HEK293 (cell line): ENCODE data around the gene LY6G6F.

Experiments used
- BCL11A ChIP-seq: fragments of 450-650 bp; formaldehyde crosslinking; IDR thresholded peaks from 2 replicates; pipeline ENCODE4 v1.5.1; 2016; ENCODE audit warnings: low read depth, missing biosample characterization, missing genetic modification characterization
- CTCF ChIP-seq: fragments of 450-650 bp; formaldehyde crosslinking; IDR thresholded peaks from 2 replicates; pipeline ENCODE4 v1.5.1; 2016; ENCODE audit warnings: missing biosample characterization, missing genetic modification characterization
- EGR2 ChIP-seq: fragments of 450-650 bp; formaldehyde crosslinking; IDR thresholded peaks from 2 replicates; pipeline ENCODE4 v1.5.1; 2016; ENCODE audit warnings: low read depth, missing biosample characterization, missing genetic modification characterization
- FEZF1 ChIP-seq: fragments of 450-650 bp; formaldehyde crosslinking; IDR thresholded peaks from 2 replicates; pipeline ENCODE4 v1.5.1; 2016; ENCODE audit warnings: missing biosample characterization, missing genetic modification characterization
- GLIS1 ChIP-seq: fragments of 450-650 bp; formaldehyde crosslinking; IDR thresholded peaks from 2 replicates; pipeline ENCODE4 v1.5.1; 2016; ENCODE audit warnings: missing biosample characterization, missing genetic modification characterization
- KLF1 ChIP-seq: fragments of 450-650 bp; formaldehyde crosslinking; IDR thresholded peaks from 2 replicates; pipeline ENCODE4 v1.5.1; 2016; ENCODE audit warnings: missing biosample characterization, missing genetic modification characterization
- OSR2 ChIP-seq: fragments of 450-650 bp; formaldehyde crosslinking; IDR thresholded peaks from 2 replicates; pipeline ENCODE4 v1.5.1; 2016; ENCODE audit warnings: missing biosample characterization, missing genetic modification characterization
- SP7 ChIP-seq: fragments of 450-650 bp; formaldehyde crosslinking; IDR thresholded peaks from 2 replicates; pipeline ENCODE4 v1.5.1; 2016; ENCODE audit warnings: missing biosample characterization, missing genetic modification characterization
- ZBTB17 ChIP-seq: fragments of 450-650 bp; formaldehyde crosslinking; IDR thresholded peaks from 2 replicates; pipeline ENCODE4 v1.5.1; 2016; ENCODE audit warnings: missing biosample characterization, missing genetic modification characterization
- ZBTB20 ChIP-seq: fragments of 450-650 bp; formaldehyde crosslinking; IDR thresholded peaks from 2 replicates; pipeline ENCODE4 v1.5.1; 2016; ENCODE audit warnings: missing biosample characterization, missing genetic modification characterization
- ZNF132 ChIP-seq: fragments of 450-650 bp; formaldehyde crosslinking; IDR thresholded peaks from 2 replicates; pipeline ENCODE4 v1.5.1; 2017; ENCODE audit warnings: missing biosample characterization, missing genetic modification characterization, borderline replicate concordance
- ZNF155 ChIP-seq: fragments of 450-650 bp; formaldehyde crosslinking; IDR thresholded peaks from 2 replicates; pipeline ENCODE4 v1.5.1; 2016; ENCODE audit warnings: missing biosample characterization, missing genetic modification characterization
- ZNF184 ChIP-seq: fragments of 450-650 bp; IDR thresholded peaks from 2 replicates; pipeline ENCODE4 v1.5.1; 2018; ENCODE audit warnings: missing biosample characterization, mild to moderate bottlenecking, missing genetic modification characterization
- ZNF214 ChIP-seq: fragments of 450-650 bp; formaldehyde crosslinking; IDR thresholded peaks from 2 replicates; pipeline ENCODE4 v1.5.1; 2017; ENCODE audit warnings: missing biosample characterization, mild to moderate bottlenecking, missing genetic modification characterization, borderline replicate concordance
- ZNF24 ChIP-seq: fragments of 450-650 bp; formaldehyde crosslinking; IDR thresholded peaks from 2 replicates; pipeline ENCODE4 v1.5.1; 2016; ENCODE audit warnings: missing biosample characterization, missing genetic modification characterization
- ZNF341 ChIP-seq: fragments of 450-650 bp; formaldehyde crosslinking; IDR thresholded peaks from 2 replicates; pipeline ENCODE4; 2016; ENCODE audit warnings: low read depth, missing biosample characterization, missing genetic modification characterization
- ZNF394 ChIP-seq: fragments of 450-650 bp; formaldehyde crosslinking; IDR thresholded peaks from 2 replicates; pipeline ENCODE4 v1.5.1; 2016; ENCODE audit warnings: missing biosample characterization, missing genetic modification characterization, mild to moderate bottlenecking, moderate library complexity, borderline replicate concordance
- ZNF404 ChIP-seq: fragments of 450-650 bp; formaldehyde crosslinking; IDR thresholded peaks from 2 replicates; pipeline ENCODE4 v1.5.1; 2017; ENCODE audit warnings: missing biosample characterization, missing genetic modification characterization
- ZNF610 ChIP-seq: fragments of 450-650 bp; formaldehyde crosslinking; IDR thresholded peaks from 2 replicates; pipeline ENCODE4 v1.5.1; 2016; ENCODE audit warnings: missing biosample characterization, missing genetic modification characterization, borderline replicate concordance
- ZNF707 ChIP-seq: fragments of 450-650 bp; formaldehyde crosslinking; IDR thresholded peaks from 2 replicates; pipeline ENCODE4 v1.5.1; 2016; ENCODE audit warnings: missing biosample characterization, missing genetic modification characterization
- ZSCAN16 ChIP-seq: fragments of 450-650 bp; formaldehyde crosslinking; IDR thresholded peaks from 2 replicates; pipeline ENCODE4 v1.5.1; 2016; ENCODE audit warnings: missing biosample characterization, missing genetic modification characterization
- ZSCAN4 ChIP-seq: fragments of 450-650 bp; formaldehyde crosslinking; IDR thresholded peaks from 2 replicates; pipeline ENCODE4 v1.5.1; 2017; ENCODE audit warnings: missing biosample characterization, missing genetic modification characterization
- TF ChIP-seq, protein P1 (sequence below): fragments of 450-650 bp; formaldehyde crosslinking; IDR thresholded peaks from 2 replicates; pipeline ENCODE4 v1.5.1; 2017; ENCODE audit warnings: missing biosample characterization, missing genetic modification characterization
- TF ChIP-seq, protein P2 (sequence below): fragments of 450-650 bp; IDR thresholded peaks from 2 replicates; pipeline ENCODE4 v1.5.1; 2018; ENCODE audit warnings: missing biosample characterization, missing genetic modification characterization
- TF ChIP-seq, protein P3 (sequence below): fragments of 450-650 bp; formaldehyde crosslinking; conservative IDR thresholded peaks from 2 replicates; pipeline ENCODE4 v1.5.1; 2016; ENCODE audit warnings: low read depth, missing biosample characterization, missing genetic modification characterization
- TF ChIP-seq, protein P4 (sequence below): fragments of 450-650 bp; formaldehyde crosslinking; IDR thresholded peaks from 2 replicates; pipeline ENCODE4 v1.5.1; 2017; ENCODE audit warnings: missing biosample characterization, missing genetic modification characterization

Gene LY6G6F

DNA sequence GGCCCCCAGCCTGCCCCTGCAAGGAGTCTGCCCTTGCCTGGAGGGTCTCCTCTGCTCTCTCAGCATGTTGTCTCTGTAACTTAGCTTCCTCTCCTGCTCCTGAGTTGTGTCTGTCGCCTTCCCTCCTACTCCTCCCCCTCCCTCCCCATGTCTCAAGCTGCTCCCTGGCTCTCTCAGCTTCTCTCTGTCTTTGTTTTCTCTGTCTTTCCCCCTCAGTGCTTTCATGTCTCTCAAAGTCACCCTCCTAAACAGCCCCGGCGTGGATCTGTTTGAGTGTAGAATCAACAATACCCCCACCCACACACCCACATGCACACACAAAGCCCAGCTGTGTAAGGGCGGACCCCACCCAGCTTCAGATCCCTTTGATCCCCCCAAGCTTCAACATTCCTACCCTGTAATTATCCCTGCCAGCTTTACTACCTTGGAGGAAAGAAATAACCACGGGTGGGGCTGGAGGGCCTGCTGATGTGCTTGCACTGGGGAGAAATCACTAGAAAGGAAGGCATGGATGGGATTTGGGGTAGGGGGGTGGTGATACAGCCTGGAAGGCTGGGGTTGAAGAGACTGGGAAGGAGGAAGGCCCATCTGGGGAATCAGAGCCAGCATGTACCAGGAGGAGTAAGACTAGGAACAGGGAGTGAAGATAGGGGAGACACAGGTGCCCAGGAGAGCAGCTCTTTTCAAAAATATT lies 7.5 kb downstream of the LY6G6F start (continued):
- peak; percentile 99 for TF ChIP-seq EGR2 (tag by site-specific recombination)
- TF ChIP-seq ZNF184 (tag by site-specific recombination) = no peak
- TF ChIP-seq ZNF24 (tag by site-specific recombination) = no peak
- no peak for TF ChIP-seq ZNF610 (tag by site-specific recombination)
- peak; percentile 48 for TF ChIP-seq ZBTB17 (tag by site-specific recombination)
- TF ChIP-seq ZNF214 (tag by site-specific recombination) = no peak
- TF ChIP-seq KLF1 (tag by site-specific recombination) = peak; percentile 100
- no peak for TF ChIP-seq BCL11A (tag by site-specific recombination)
- TF ChIP-seq, protein P1, sequence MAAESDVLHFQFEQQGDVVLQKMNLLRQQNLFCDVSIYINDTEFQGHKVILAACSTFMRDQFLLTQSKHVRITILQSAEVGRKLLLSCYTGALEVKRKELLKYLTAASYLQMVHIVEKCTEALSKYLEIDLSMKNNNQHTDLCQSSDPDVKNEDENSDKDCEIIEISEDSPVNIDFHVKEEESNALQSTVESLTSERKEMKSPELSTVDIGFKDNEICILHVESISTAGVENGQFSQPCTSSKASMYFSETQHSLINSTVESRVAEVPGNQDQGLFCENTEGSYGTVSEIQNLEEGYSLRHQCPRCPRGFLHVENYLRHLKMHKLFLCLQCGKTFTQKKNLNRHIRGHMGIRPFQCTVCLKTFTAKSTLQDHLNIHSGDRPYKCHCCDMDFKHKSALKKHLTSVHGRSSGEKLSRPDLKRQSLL (tag by site-specific recombination) = no peak
- no peak for TF ChIP-seq OSR2
- TF ChIP-seq ZNF132 (tag by site-specific recombination) = no peak
- TF ChIP-seq ZBTB20 = peak; percentile 26; the same call in 1 of the 2 replicates
- no peak for TF ChIP-seq FEZF1 (tag by site-specific recombination)
- TF ChIP-seq, protein P2, sequence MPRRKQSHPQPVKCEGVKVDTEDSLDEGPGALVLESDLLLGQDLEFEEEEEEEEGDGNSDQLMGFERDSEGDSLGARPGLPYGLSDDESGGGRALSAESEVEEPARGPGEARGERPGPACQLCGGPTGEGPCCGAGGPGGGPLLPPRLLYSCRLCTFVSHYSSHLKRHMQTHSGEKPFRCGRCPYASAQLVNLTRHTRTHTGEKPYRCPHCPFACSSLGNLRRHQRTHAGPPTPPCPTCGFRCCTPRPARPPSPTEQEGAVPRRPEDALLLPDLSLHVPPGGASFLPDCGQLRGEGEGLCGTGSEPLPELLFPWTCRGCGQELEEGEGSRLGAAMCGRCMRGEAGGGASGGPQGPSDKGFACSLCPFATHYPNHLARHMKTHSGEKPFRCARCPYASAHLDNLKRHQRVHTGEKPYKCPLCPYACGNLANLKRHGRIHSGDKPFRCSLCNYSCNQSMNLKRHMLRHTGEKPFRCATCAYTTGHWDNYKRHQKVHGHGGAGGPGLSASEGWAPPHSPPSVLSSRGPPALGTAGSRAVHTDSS = no peak
- TF ChIP-seq ZNF341 (tag by site-specific recombination) = peak; percentile 73
- TF ChIP-seq, protein P3, sequence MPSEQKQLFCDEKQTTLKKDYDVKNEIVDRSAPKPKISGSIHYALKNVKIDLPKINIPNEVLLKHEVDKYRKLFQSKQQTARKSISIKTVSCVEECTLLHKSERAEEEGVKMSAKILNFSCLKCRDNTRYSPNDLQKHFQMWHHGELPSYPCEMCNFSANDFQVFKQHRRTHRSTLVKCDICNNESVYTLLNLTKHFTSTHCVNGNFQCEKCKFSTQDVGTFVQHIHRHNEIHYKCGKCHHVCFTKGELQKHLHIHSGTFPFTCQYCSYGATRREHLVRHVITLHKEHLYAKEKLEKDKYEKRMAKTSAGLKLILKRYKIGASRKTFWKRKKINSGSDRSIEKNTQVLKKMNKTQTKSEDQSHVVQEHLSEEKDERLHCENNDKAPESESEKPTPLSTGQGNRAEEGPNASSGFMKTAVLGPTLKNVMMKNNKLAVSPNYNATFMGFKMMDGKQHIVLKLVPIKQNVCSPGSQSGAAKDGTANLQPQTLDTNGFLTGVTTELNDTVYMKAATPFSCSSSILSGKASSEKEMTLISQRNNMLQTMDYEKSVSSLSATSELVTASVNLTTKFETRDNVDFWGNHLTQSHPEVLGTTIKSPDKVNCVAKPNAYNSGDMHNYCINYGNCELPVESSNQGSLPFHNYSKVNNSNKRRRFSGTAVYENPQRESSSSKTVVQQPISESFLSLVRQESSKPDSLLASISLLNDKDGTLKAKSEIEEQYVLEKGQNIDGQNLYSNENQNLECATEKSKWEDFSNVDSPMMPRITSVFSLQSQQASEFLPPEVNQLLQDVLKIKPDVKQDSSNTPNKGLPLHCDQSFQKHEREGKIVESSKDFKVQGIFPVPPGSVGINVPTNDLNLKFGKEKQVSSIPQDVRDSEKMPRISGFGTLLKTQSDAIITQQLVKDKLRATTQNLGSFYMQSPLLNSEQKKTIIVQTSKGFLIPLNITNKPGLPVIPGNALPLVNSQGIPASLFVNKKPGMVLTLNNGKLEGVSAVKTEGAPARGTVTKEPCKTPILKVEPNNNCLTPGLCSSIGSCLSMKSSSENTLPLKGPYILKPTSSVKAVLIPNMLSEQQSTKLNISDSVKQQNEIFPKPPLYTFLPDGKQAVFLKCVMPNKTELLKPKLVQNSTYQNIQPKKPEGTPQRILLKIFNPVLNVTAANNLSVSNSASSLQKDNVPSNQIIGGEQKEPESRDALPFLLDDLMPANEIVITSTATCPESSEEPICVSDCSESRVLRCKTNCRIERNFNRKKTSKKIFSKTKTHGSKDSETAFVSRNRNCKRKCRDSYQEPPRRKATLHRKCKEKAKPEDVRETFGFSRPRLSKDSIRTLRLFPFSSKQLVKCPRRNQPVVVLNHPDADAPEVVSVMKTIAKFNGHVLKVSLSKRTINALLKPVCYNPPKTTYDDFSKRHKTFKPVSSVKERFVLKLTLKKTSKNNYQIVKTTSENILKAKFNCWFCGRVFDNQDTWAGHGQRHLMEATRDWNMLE (tag by site-specific recombination) = no peak
- TF ChIP-seq SP7 = peak; percentile 99
- peak; percentile 91 for TF ChIP-seq GLIS1 (tag by site-specific recombination)
- TF ChIP-seq CTCF (tag by site-specific recombination) = no peak
- TF ChIP-seq, protein P4, sequence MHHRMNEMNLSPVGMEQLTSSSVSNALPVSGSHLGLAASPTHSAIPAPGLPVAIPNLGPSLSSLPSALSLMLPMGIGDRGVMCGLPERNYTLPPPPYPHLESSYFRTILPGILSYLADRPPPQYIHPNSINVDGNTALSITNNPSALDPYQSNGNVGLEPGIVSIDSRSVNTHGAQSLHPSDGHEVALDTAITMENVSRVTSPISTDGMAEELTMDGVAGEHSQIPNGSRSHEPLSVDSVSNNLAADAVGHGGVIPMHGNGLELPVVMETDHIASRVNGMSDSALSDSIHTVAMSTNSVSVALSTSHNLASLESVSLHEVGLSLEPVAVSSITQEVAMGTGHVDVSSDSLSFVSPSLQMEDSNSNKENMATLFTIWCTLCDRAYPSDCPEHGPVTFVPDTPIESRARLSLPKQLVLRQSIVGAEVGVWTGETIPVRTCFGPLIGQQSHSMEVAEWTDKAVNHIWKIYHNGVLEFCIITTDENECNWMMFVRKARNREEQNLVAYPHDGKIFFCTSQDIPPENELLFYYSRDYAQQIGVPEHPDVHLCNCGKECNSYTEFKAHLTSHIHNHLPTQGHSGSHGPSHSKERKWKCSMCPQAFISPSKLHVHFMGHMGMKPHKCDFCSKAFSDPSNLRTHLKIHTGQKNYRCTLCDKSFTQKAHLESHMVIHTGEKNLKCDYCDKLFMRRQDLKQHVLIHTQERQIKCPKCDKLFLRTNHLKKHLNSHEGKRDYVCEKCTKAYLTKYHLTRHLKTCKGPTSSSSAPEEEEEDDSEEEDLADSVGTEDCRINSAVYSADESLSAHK (tag by site-specific recombination) = no peak
- TF ChIP-seq ZSCAN4 = no peak
- TF ChIP-seq ZNF707 (tag by site-specific recombination) = no peak
- TF ChIP-seq ZSCAN16 (tag by site-specific recombination) = no peak
- no peak for TF ChIP-seq ZNF155 (tag by site-specific recombination)
- TF ChIP-seq ZNF394 (tag by site-specific recombination) = peak; percentile 100
- no peak for TF ChIP-seq ZNF404 (tag by site-specific recombination)
